IMR-90 (cell line): ENCODE measurements around the gene TAF9.
"Not testable (repeated sequence)": the region's sequence is repeated elsewhere in the genome, so short reads cannot be mapped to it uniquely, and the experiment has no call there.

Experiments
- CTCF ChIP-seq: conservative IDR thresholded peaks from 2 replicates; pipeline ENCODE4 v1.5.1; 2012; ENCODE audit warnings: mild to moderate bottlenecking, low read depth, low read length, improper control_type of control experiment
- POLR2A ChIP-seq: IDR thresholded peaks from 2 replicates; pipeline ENCODE4 v1.6.1; 2012; ENCODE audit warnings: mild to moderate bottlenecking, low read depth, low read length
- RAD21 ChIP-seq: IDR thresholded peaks from 2 replicates; pipeline ENCODE4 v1.6.1; 2012; ENCODE audit warnings: low read length, improper control_type of control experiment
- USF2 ChIP-seq: fragments of 150-350 bp; IDR thresholded peaks from 2 replicates; pipeline ENCODE4 v1.6.1; 2017; ENCODE audit warnings: mild to moderate bottlenecking, antibody characterized with exemption, low read length, low read depth

GRCh38 chr5:69370335-69370734 is 1.0 kb upstream of the TAF9 start:
- not testable (repeated sequence) for TF ChIP-seq CTCF, USF2, RAD21, POLR2A
